ENCODE data around the gene SLCO1A2.

- no peak for TF ChIP-seq ZFP3 (tag by site-specific recombination; IDR thresholded peaks at IDR 0.05; ENCODE audit: low read depth)
- TF ChIP-seq CTCF (tag by site-specific recombination; IDR thresholded peaks at IDR 0.05) = no peak
- TF ChIP-seq PATZ1 (tag by site-specific recombination; IDR thresholded peaks at IDR 0.05) = no peak
- TF ChIP-seq ZNF175 (tag by site-specific recombination; IDR thresholded peaks at IDR 0.05) = no peak
- TF ChIP-seq ZNF26 (tag by site-specific recombination; IDR thresholded peaks at IDR 0.05) = no peak
- no peak for TF ChIP-seq REST (tag by site-specific recombination; IDR thresholded peaks at IDR 0.05)
- no peak for TF ChIP-seq ZNF274 (IDR thresholded peaks at IDR 0.05; ENCODE audit: low read length)
- TF ChIP-seq ZNF274 (tag by site-specific recombination; IDR thresholded peaks at IDR 0.05; ENCODE audit: borderline replicate concordance) = no peak
- TF ChIP-seq ZBTB21 (tag by site-specific recombination; IDR thresholded peaks at IDR 0.05) = no peak
- TF ChIP-seq REPIN1 (tag by site-specific recombination; IDR thresholded peaks at IDR 0.05; ENCODE audit: low read depth) = no peak
- TF ChIP-seq KLF1 (tag by site-specific recombination; IDR thresholded peaks at IDR 0.05) = no peak
Observed at GRCh38 chr12:21324551-21324950, 10.2 kb downstream of the SLCO1A2 start.

Measured in HEK293 (cell line).